CD4-positive, alpha-beta T cell treated with Interleukin-10 for 1 hour (primary cell): ENCODE results near the gene ARRDC5.
A peak's percentile ranks its signal among the peaks of the same experiment; 100 is the strongest.
"Not testable (repeated sequence)": the region's sequence is repeated elsewhere in the genome, so short reads cannot be mapped to it uniquely, and the experiment has no call there.

Experiments used
- DNase-seq: peaks from one replicate; pipeline ENCODE4 v3.0.0-alpha.2; 2020

ARRDC5 gene

DNA sequence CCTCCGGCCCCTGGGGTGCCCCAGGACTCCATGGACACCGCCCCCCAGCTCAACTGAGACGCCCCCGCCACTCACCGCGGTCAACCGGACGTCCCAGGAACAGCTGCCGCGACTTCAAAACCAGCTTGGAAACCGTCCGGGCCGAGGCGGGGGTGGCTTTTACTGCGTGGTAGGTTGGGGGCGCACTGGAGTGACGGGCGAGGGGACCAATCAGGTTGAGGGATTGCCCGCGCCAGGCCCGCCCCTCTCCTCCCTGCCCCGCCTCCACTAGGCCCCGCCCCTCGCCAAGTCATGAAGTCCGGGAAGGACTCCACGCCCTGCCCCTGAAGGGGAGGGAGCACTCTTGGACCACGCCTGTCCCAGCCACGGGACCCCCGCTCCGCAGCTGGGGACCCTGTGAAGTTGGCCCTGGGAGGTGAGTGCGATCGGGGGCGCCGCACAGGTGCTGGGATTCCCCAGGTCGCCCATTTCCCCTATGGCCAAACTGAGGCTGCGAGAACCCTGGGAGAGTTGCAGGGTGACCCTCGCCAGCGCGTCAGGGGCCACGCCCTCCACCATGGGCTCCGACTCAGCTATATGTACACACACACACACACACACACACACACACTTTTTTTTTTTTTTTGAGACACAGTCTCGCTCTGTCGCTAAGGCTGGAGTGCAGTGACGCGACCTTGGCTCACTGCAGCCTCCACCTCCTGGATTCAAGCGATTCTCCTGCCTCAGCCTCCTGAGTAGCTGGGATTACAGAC, 35.0 kb downstream of the ARRDC5 start, which contains the start of gene PLIN3:
Gene PLIN3, minus strand, starts transcription at position 134 of the 752 bp plus-strand sequence. CDS start 6,273 bp downstream, outside the sequence.
- peak; percentile 92 for DNase-seq

- DNase-seq: peak; percentile 63
Observed at GRCh38 chr19:4866595-4867424, 35.9 kb downstream of the ARRDC5 start.

DNA sequence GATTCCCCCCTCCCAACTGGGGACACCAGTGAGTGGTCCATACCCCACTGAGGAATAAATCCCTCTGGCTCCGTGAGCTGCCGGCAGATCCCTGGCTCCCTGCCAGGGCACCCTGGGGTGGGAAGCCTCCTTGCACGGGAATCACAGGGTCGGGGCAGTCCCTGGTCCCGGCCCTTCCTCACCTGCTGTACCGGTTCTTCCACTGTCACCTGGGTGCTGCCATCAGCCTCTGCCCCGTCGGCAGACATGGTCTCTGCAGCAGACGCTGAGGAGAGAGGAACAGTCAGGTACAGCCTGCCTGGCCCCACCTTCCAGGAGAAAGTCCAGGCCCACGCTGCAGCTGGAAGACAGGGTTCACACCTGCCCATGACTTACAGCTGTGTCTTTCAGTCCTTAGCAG, 41.5 kb downstream of the ARRDC5 start:
- DNase-seq: no peak

DNA sequence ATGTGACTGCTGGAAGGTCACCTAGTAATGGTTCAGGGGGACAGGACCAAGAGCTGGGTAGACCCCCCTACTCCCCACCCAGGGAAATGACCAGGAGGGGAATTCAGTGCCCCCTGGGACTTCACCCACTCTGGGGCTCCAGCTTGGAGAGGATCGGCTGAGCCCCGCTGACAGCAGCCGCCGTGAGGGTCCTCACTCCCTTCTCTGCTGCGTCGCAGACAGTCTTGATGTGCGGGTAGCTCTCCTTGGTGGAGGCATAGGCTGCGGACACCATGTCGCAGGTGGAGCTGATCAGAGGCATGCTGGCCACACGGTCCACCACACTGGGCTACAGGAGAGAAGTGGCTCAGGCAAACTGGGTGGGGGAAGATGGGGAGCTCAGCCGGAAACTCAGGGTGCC, 43.0 kb downstream of the ARRDC5 start:
- DNase-seq: no peak

DNA sequence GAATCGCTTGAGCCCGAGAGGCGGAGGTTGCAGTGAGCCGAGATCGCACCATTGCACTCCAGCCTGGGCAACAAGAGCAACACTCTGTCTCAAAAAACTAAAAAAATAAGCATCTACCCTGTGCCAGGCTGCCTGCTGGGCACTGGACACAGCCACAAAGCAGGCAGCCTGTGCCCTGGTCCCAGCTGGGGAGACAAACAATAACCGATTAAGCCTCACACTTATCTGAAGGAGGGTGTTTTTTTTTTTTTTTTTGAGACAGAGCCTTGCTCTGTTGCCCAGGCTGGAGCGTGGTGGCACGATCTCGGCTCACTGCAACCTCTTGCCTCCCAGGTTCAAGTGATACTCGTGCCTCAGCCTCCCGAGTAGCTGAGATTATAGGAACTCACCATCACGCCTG, 46.2 kb downstream of the ARRDC5 start:
- DNase-seq: not testable (repeated sequence)

- DNase-seq: not testable (repeated sequence)
Observed at GRCh38 chr19:4853506-4853905, 49.2 kb downstream of the ARRDC5 start.

DNA sequence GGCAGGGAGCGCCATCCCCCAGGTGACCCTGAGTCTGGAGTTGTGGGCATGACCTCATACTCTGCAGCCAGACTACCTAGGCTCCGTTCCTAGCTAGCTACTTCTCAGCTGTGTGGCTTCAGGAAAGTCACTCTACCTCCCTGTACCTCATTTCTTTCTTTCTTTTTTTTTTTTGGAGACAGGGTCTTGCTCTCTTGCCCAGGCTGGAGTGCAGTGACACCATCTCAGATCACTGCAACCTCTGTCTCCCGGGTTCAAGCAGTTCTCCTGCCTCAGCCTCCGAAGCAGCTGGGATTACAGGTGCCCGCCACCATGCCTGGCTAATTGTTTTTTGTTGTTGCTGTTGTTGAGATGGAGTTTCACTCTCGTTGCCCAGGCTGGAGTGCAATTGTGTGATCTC, 50.2 kb downstream of the ARRDC5 start:
- no peak for DNase-seq

- DNase-seq: peak; percentile 78
Observed at GRCh38 chr19:4851551-4852290, 51.0 kb downstream of the ARRDC5 start.

- no peak for DNase-seq
Observed at GRCh38 chr19:4849019-4849418, 53.7 kb downstream of the ARRDC5 start.

GRCh38 chr19:4847190-4847973, 55.3 kb downstream of the ARRDC5 start:
- DNase-seq: no peak

GRCh38 chr19:4845975-4846374, 56.7 kb downstream of the ARRDC5 start:
- DNase-seq: not testable (repeated sequence)

DNA sequence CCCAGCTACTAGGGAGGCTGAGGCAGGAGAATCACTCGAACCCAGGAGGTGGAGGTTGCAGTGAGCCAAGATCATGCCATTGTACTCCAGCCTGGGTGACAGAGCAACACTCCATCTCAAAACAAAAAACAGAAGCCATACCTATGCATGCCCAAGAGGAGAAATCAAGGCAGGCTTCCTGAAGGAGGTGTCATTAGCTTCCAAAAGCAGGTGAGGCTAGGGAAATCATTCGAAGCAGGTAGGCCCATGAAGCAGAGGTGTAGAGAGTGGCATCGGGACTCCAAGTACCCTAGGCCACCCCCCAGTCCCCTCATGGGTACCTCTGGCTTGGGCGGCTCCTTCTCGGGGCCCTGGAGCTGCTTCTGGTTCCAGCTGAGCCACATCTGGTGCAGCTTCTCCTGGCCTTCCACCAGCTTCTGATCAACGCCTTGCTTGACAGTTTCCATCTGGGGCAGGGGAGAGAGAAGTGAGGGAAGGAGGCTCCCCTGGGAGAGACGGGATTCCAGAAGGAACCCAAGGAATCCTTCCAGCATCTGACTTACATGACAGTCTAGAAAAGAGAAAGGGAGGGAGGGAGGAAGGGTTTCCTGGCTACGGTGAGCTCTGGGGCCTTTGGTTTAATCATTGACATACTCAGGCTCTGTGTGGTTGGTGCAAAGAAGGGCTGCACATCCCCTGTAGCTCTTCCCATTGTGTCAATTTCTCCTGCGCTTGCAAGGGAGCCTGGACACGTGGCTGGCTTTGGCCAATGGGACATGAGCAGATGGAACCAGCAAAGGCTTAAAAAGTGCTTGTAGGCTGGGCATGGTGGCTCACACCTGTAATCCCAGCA, 58.1 kb downstream of the ARRDC5 start:
- no peak for DNase-seq

DNA sequence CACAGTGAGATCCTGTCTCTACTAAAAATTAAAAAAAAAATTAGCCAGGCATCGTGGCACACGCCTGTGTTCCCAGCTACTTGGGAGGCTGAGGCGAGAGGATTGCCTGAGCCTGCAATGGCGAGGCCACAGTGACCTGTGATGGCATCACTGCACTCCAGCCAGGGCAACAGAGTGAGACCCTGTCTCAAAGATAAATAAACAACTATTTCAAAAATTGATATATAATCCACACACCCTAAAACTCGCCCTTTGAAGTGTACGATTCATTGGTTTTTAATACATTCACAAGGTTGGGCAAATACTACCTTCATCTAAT, 59.1 kb downstream of the ARRDC5 start:
- no peak for DNase-seq
